ENCODE results near the gene C19orf73. TPM values are rescaled to one million over a fixed set of nuclear protein-coding genes. Genes with fewer than 3 reads are reported as not detected.

Gene C19orf73
- total and polyA plus RNA-seq, 2 donors from 2014 or later: 0.82 to 3.9 TPM

- FAIRE-seq (no peak), DNase-seq (peak in 3 of 5 donors; percentile 74 to 85 (median 79))
- H3K4me1 ChIP-seq (ENCODE audit: control insufficient read depth in 2 of 3, insufficient read depth in 2 of 3, low read depth in 1 of 3, low read length in 3 of 3): peaks cover 0 to 6% (median 0%) of the 10 kb centered on the region in 3 donors
- H3K27me3 ChIP-seq (ENCODE audit: control insufficient read depth, insufficient read depth, low read length): no peaks in the 10 kb centered on the region
- intact Hi-C loops (cut with DNase I): no loop called here
- peaks cover 13 to 50% (median 17%) of the 10 kb centered on the region in 3 donors for H3K36me3 ChIP-seq (ENCODE audit: control insufficient read depth in 2 of 3, insufficient read depth in 3 of 3, low read length in 3 of 3)
- peak; percentile 98 for TF ChIP-seq CTCF (IDR thresholded peaks at IDR 0.05; ENCODE audit: borderline replicate concordance, extremely low read depth, insufficient read depth)
- H3K9me3 ChIP-seq (ENCODE audit: control insufficient read depth in 2 of 3, insufficient read depth in 1 of 3, low read length in 3 of 3): no peaks in the 10 kb centered on the region
- no peak overlapping the region for H3K9ac ChIP-seq (ENCODE audit: low read length in 3 of 3)
- H3K27ac ChIP-seq (ENCODE audit: low read depth in 2 of 2, low read length in 2 of 2): no peak overlapping the region
- H3K4me3 ChIP-seq (ENCODE audit: low read length in 3 of 3): no peak overlapping the region
Measured at GRCh38 chr19:49097453-49098288, 21.3 kb downstream of the C19orf73 start.

GRCh38 chr19:49094505-49095482 is 24.1 kb downstream of the C19orf73 start:
- Histone ChIP-seq H3K27ac (ENCODE audit: low read depth in 2 of 2, low read length in 2 of 2) (no peak overlapping the region), H3K9ac (ENCODE audit: low read length in 3 of 3) (no peak overlapping the region), H3K4me1 (ENCODE audit: control insufficient read depth in 2 of 3, insufficient read depth in 2 of 3, low read depth in 1 of 3, low read length in 3 of 3) (peaks cover 0 to 6% (median 0%) of the 10 kb centered on the region in 3 donors), H3K4me3 (ENCODE audit: low read length in 3 of 3) (no peak overlapping the region), H3K27me3 (ENCODE audit: control insufficient read depth, insufficient read depth, low read length) (no peaks in the 10 kb centered on the region), H3K36me3 (ENCODE audit: control insufficient read depth in 2 of 3, insufficient read depth in 3 of 3, low read length in 3 of 3) (peaks cover 19 to 58% (median 24%) of the 10 kb centered on the region in 3 donors), H3K9me3 (ENCODE audit: control insufficient read depth in 2 of 3, insufficient read depth in 1 of 3, low read length in 3 of 3) (no peaks in the 10 kb centered on the region)
- no peak for DNase-seq
- intact Hi-C loops (cut with DNase I): no loop called here
- no peak for FAIRE-seq
- no peak for TF ChIP-seq CTCF (IDR thresholded peaks at IDR 0.05; ENCODE audit: borderline replicate concordance, extremely low read depth, insufficient read depth)

- Histone ChIP-seq H3K27me3 (ENCODE audit: control insufficient read depth, insufficient read depth, low read length) (no peaks in the 10 kb centered on the region), H3K9me3 (ENCODE audit: control insufficient read depth in 2 of 3, insufficient read depth in 1 of 3, low read length in 3 of 3) (no peaks in the 10 kb centered on the region), H3K9ac (ENCODE audit: low read length in 3 of 3) (no peak overlapping the region), H3K36me3 (ENCODE audit: control insufficient read depth in 2 of 3, insufficient read depth in 3 of 3, low read length in 3 of 3) (peaks cover 11 to 41% (median 20%) of the 10 kb centered on the region in 3 donors), H3K4me3 (ENCODE audit: low read length in 3 of 3) (no peak overlapping the region), H3K27ac (ENCODE audit: low read depth in 2 of 2, low read length in 2 of 2) (no peak overlapping the region), H3K4me1 (ENCODE audit: control insufficient read depth in 2 of 3, insufficient read depth in 2 of 3, low read depth in 1 of 3, low read length in 3 of 3) (peaks cover 0 to 4% (median 1%) of the 10 kb centered on the region in 3 donors)
- FAIRE-seq: no peak
- intact Hi-C loops (cut with DNase I): no loop called here
- TF ChIP-seq CTCF (IDR thresholded peaks at IDR 0.05; ENCODE audit: borderline replicate concordance, extremely low read depth, insufficient read depth): no peak
- no peak for DNase-seq
Measured at GRCh38 chr19:49092686-49093085, 26.3 kb downstream of the C19orf73 start.
